Camera-type eye (tissue), 1 donor: ENCODE results near the gene PRM1. TPM values are rescaled to one million over a fixed set of nuclear protein-coding genes. Genes with fewer than 3 reads are reported as not detected.

Experiments used
- total RNA-seq: library from RNA; depleted of rRNA; stranded (reverse); fragments of >200 nt; gene quantifications from one replicate; pipeline ENCODE4 v1.2.3, GENCODE V29; 2014

Gene PRM1
- total RNA-seq = not detected

GRCh38 chr16:11280616-11281522 lies at the start of gene PRM1:
Gene PRM1, minus strand, starts transcription at chr16:11281330. Its CDS starts 92 bp downstream, at chr16:11281238.

DNA sequence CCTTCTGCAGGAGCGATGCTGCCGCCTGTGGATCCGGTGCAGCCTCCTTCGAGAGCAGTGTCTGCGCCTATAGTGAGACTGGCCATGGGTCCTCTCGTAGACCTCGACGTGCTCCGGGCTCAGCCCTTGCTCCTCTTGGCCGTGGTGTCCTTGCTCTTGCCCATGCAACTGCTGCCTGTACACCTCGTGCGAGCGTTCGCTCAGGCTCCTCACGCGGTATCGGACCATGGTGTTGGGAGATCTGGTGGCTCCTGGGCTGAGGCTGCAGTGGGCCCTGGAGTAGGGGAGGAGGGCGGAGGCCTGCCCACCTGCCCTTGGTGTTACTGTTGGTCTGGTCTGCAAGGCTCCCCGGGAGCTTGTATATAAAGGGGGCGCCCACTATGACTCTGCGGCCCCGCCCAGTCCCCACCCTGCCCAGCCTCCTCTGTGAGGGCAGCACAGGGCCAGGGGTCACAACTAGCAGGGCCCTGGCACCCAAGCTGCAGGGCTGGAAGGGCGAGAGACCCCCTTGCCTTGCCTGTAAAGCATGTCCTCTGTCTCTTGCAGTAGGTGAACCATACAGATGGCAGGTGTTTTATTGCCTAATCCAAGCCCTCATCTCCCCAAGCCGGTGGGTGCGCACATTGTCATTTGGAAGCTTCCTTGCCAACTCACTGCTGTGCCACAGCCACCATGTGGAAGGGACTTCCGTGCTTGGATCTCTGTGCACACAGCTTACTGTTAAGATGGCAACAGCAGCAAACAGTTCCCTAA lies 4.8 kb downstream of the PRM1 start, which contains the start of gene PRM2:
Gene PRM2 (minus strand): TSS at position 338 of the 753 bp plus-strand sequence. CDS start 110 bp downstream, at position 228.

GRCh38 chr16:11272921-11273720 lies 8.0 kb downstream of the PRM1 start, which contains the start of gene PRM3:
Gene PRM3, minus strand, starts transcription at chr16:11273629. Its CDS starts 34 bp downstream, at chr16:11273595.

DNA sequence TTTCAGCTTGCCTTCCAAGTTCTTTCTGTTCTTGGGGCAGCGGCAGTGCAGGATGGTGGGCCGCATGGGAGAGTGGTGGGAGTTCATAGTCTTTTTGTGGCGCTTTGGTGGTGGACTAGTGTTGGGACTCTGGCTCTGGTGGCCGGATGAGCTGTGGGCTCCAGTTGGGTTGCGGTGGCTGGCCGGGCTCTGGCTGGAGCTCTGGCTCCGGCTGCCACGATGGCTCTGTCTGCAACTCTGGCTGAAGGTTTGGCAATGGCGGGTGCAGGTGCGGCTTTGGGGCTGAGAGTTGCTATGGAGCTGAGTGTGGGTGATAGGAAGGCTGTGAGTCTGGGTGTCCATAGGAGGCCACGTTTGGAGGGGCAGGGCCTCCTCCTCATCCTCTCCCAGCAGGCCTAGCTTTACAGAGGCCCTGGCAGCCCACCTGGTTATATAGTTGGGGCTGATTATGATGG lies 12.2 kb downstream of the PRM1 start, which contains the start of gene TNP2:
Gene TNP2 (minus strand): TSS at position 405 of the 455 bp plus-strand sequence. CDS start 63 bp downstream, at position 342.

DNA sequence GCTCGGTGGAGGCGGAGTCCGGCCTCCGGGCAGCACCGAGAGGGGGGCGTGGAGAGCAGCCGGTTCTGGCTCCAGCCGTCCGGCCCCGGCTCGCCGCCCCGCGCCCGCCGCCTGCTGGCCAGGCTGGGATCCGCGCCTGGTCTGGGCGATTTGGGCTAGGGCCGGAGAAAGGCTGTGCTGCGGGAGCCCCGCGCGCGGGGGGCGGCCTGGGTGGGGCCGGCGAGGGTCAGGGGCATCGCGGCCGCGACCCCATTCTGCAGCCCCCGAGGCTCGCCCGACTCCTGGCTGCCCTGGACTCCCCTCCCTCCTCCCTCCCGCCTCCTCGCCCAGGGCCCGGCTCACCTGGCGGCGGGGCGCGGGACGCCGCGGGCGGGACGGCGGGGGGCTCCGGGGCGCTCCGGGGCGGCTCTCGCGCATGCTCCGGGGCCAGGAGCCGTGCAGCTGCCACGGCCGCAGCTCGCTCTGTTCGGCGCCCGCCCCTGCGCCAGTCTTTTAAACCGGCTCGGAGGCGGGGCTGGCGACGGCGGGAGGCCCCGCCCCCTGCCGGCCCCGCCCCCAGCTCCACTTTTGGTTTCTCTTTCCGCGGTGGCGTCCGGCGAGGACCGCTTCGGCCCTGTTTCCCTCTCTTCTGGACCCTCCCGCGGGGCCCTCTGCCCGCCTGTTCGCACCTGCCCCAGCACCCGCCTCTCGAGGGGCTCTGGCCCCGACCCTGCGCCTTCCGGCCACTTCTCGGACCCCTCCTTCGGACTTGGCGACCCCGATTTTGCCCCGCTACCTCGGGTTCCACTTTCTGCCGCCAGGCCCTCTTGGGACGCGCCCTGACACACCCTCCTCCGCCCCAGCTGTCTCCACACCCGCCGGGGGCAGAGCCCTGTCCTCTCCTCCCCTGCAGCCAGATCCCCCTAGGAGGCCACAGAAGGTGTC lies 25.1 kb downstream of the PRM1 start, which contains the start of gene SOCS1:
Gene SOCS1 (minus strand): TSS at position 468 of the 924 bp plus-strand sequence. CDS start 726 bp downstream, outside the sequence.

Other genes with a start within 250 kb of the PRM1 start
- 5.0 TPM for gene SOCS1, start 25.1 kb downstream of the PRM1 start, total RNA-seq
- not detected for gene TNP2, start 12.0 kb downstream of the PRM1 start, total RNA-seq
- gene PRM3, start 7.7 kb downstream of the PRM1 start, total RNA-seq = not detected
- gene PRM2, start 4.8 kb downstream of the PRM1 start, total RNA-seq = not detected
- gene RMI2, start 64.1 kb upstream of the PRM1 start, total RNA-seq = 9.4 TPM